ENCODE data around the gene PGLYRP1. TPM values are rescaled to one million over a fixed set of nuclear protein-coding genes. Genes with fewer than 3 reads are reported as not detected.

The PGLYRP1 gene
- total RNA-seq, 1 donor from 2014 or later: not detected

- no peak overlapping the region for H3K27ac ChIP-seq
- peak overlapping the region; percentile 93 for H3K4me2 ChIP-seq
- no peaks in the 10 kb centered on the region for H3K9me3 ChIP-seq (ENCODE audit: low read depth)
- Mint-ChIP-seq H3K27me3 (ENCODE audit: insufficient read depth, low read depth) (peaks cover 10% of the 10 kb centered on the region), H3K4me1 (peaks cover 31% of the 10 kb centered on the region), H3K4me3 (no peak overlapping the region), H3K36me3 (no peaks in the 10 kb centered on the region), H3K9me3 (no peaks in the 10 kb centered on the region), H3K27ac (no peak overlapping the region)
- peaks cover 11% of the 10 kb centered on the region for H3K4me1 ChIP-seq
- H4K20me1 ChIP-seq (ENCODE audit: low read depth): peaks cover 6% of the 10 kb centered on the region
- no peaks in the 10 kb centered on the region for H3K36me3 ChIP-seq
- peaks cover 14% of the 10 kb centered on the region for H3K79me2 ChIP-seq (ENCODE audit: low read depth)
- H2AFZ ChIP-seq (replicated peaks): peak overlapping the region; percentile 4
- DNase-seq (ENCODE audit: low spot score): no peak
- peak overlapping the region; percentile 75 for H3K4me3 ChIP-seq
- TF ChIP-seq EZH2 (IDR thresholded peaks at IDR 0.05): no peak
- no peak for TF ChIP-seq CTCF (IDR thresholded peaks at IDR 0.05)
- no peak for TF ChIP-seq EZH2phosphoT487 (IDR thresholded peaks at IDR 0.05)
- H3F3A ChIP-seq (ENCODE audit: low read depth): peaks cover 16% of the 10 kb centered on the region
- H3K9ac ChIP-seq: peak overlapping the region; percentile 35
- peaks cover 7% of the 10 kb centered on the region for H3K27me3 ChIP-seq
Observed at GRCh38 chr19:45995715-45996385, 27.0 kb downstream of the PGLYRP1 start.

- Mint-ChIP-seq H3K9me3 (no peaks in the 10 kb centered on the region), H3K27me3 (ENCODE audit: insufficient read depth, low read depth) (peaks cover 7% of the 10 kb centered on the region), H3K4me3 (no peak within 1 kb of the TSS), H3K4me1 (peaks cover 24% of the 10 kb centered on the region), H3K27ac (no peak within 1 kb of the TSS), H3K36me3 (no peaks in the 10 kb centered on the region)
- DNase-seq (ENCODE audit: low spot score): peak; percentile 100
- H3K9me3 ChIP-seq (ENCODE audit: low read depth): no peaks in the 10 kb centered on the region
- peak within 1 kb of the TSS; percentile 93 for H3K4me2 ChIP-seq
- peaks cover under 1% of the 10 kb centered on the region for H4K20me1 ChIP-seq (ENCODE audit: low read depth)
- H3K4me1 ChIP-seq: peaks cover 5% of the 10 kb centered on the region
- H3K79me2 ChIP-seq (ENCODE audit: low read depth): peaks cover 14% of the 10 kb centered on the region
- TF ChIP-seq CTCF (IDR thresholded peaks at IDR 0.05) (no peak), EZH2phosphoT487 (IDR thresholded peaks at IDR 0.05) (no peak), EZH2 (IDR thresholded peaks at IDR 0.05) (no peak)
- peaks cover 16% of the 10 kb centered on the region for H3F3A ChIP-seq (ENCODE audit: low read depth)
- no peaks in the 10 kb centered on the region for H3K36me3 ChIP-seq
- H3K27ac ChIP-seq: no peak within 1 kb of the TSS
- H3K27me3 ChIP-seq: peaks cover 4% of the 10 kb centered on the region
- H2AFZ ChIP-seq (replicated peaks): peak within 1 kb of the TSS; percentile 45
- H3K9ac ChIP-seq: peak within 1 kb of the TSS; percentile 35
- peak within 1 kb of the TSS; percentile 75 for H3K4me3 ChIP-seq
Observed at GRCh38 chr19:45994998-45995714, 27.7 kb downstream of the PGLYRP1 start, which contains the start of gene CCDC61. Gene CCDC61 (plus strand): TSS chr19:45995467. CDS start chr19:46003019, 7,552 bp downstream.

- Mint-ChIP-seq H3K4me1 (peaks cover 19% of the 10 kb centered on the region), H3K27me3 (ENCODE audit: insufficient read depth, low read depth) (peaks cover 2% of the 10 kb centered on the region), H3K36me3 (no peaks in the 10 kb centered on the region), H3K4me3 (no peak overlapping the region), H3K27ac (no peak overlapping the region), H3K9me3 (no peaks in the 10 kb centered on the region)
- Histone ChIP-seq H3K79me2 (ENCODE audit: low read depth) (peaks cover 14% of the 10 kb centered on the region), H2AFZ (replicated peaks) (peak overlapping the region; percentile 45), H4K20me1 (ENCODE audit: low read depth) (no peaks in the 10 kb centered on the region), H3K9me3 (ENCODE audit: low read depth) (no peaks in the 10 kb centered on the region), H3K4me2 (peak overlapping the region; percentile 75), H3K9ac (no peak overlapping the region), H3K27me3 (peaks cover 4% of the 10 kb centered on the region), H3K4me3 (peak overlapping the region; percentile 51), H3K36me3 (no peaks in the 10 kb centered on the region), H3F3A (ENCODE audit: low read depth) (peaks cover 11% of the 10 kb centered on the region), H3K4me1 (peaks cover 4% of the 10 kb centered on the region), H3K27ac (no peak overlapping the region)
- DNase-seq (ENCODE audit: low spot score): no peak
- TF ChIP-seq EZH2 (IDR thresholded peaks at IDR 0.05): no peak
Observed at GRCh38 chr19:45994456-45994997, 28.3 kb downstream of the PGLYRP1 start.

Measured in neural progenitor cell (in vitro differentiated cells).